Loucy (cell line): Measurements from ENCODE around the gene RPGRIP1L.

Source experiments
- H2AFZ ChIP-seq: fragments of 200-600 bp; sonication (generic); 2 replicates; pipeline ENCODE4 v1.6.0; 2016; ENCODE audit warnings: antibody characterized with exemption, mild to moderate bottlenecking, low read length, moderate library complexity
- H3F3A ChIP-seq: fragments of 200-600 bp; 2 replicates; pipeline ENCODE4 v1.6.0; 2016; ENCODE audit warnings: antibody characterized with exemption, low read depth, mild to moderate bottlenecking
- H3K27me3 ChIP-seq: fragments of 200-600 bp; sonication (generic); 2 replicates; pipeline ENCODE4 v1.6.1; 2014; ENCODE audit warnings: low read length, mild to moderate bottlenecking; ENCODE audit not compliant: insufficient read depth, poor library complexity, severe bottlenecking
- H3K36me3 ChIP-seq: fragments of 200-600 bp; sonication (generic); 2 replicates; pipeline ENCODE4 v1.6.1; 2016; ENCODE audit warnings: low read length; ENCODE audit not compliant: insufficient read depth
- H3K4me1 ChIP-seq: fragments of 200-600 bp; sonication (generic); 2 replicates; pipeline ENCODE4 v1.5.1; 2014; ENCODE audit warnings: low read length, mild to moderate bottlenecking; ENCODE audit not compliant: insufficient read depth, poor library complexity, severe bottlenecking
- H3K4me2 ChIP-seq: fragments of 200-600 bp; sonication (generic); 2 replicates; pipeline ENCODE4 v1.6.0; 2014; ENCODE audit warnings: antibody characterized with exemption, low read length, low read depth, mild to moderate bottlenecking; ENCODE audit not compliant: poor library complexity, severe bottlenecking
- H3K4me3 ChIP-seq: fragments of 200-600 bp; sonication (generic); 2 replicates; pipeline ENCODE4 v1.5.1; 2014; ENCODE audit warnings: low read length, mild to moderate bottlenecking, mixed read lengths; ENCODE audit not compliant: poor library complexity, severe bottlenecking
- H3K79me2 ChIP-seq: fragments of 200-600 bp; sonication (generic); 2 replicates; pipeline ENCODE4 v1.6.1; 2014; ENCODE audit warnings: low read length; ENCODE audit not compliant: insufficient read depth
- H3K9ac ChIP-seq: fragments of 200-600 bp; sonication (generic); 2 replicates; pipeline ENCODE4 v1.6.0; 2014; ENCODE audit warnings: mild to moderate bottlenecking, low read depth, low read length, moderate library complexity; ENCODE audit not compliant: poor library complexity, severe bottlenecking
- H3K9me2 ChIP-seq: fragments of 200-600 bp; sonication (generic); replicated peaks from 2 replicates; pipeline ENCODE4 v1.6.1; 2016; ENCODE audit warnings: low read depth, low read length, mixed read lengths
- H3K9me3 ChIP-seq: fragments of 200-600 bp; sonication (generic); 2 replicates; pipeline ENCODE4 v1.6.1; 2014; ENCODE audit warnings: mild to moderate bottlenecking, antibody characterized with exemption, low read length, low read depth; ENCODE audit not compliant: insufficient read depth
- H4K20me1 ChIP-seq: fragments of 200-600 bp; sonication (generic); 2 replicates; pipeline ENCODE4 v1.6.0; 2014; ENCODE audit warnings: antibody characterized with exemption, low read length, mild to moderate bottlenecking; ENCODE audit not compliant: insufficient read depth, poor library complexity, severe bottlenecking
- CTCF ChIP-seq: fragments of 200-600 bp; sonication (generic); conservative IDR thresholded peaks from 2 replicates; pipeline ENCODE4 v1.5.1; 2014; ENCODE audit warnings: mild to moderate bottlenecking, antibody characterized with exemption, low read length
- EZH2phosphoT487 ChIP-seq: fragments of 200-600 bp; IDR thresholded peaks from 2 replicates; pipeline ENCODE4 v1.6.1; 2018; ENCODE audit warnings: antibody characterized with exemption, mild to moderate bottlenecking, moderate library complexity, borderline replicate concordance

The RPGRIP1L gene

GRCh38 chr16:53654946-53655345 is 48.7 kb downstream of the RPGRIP1L start:
- Histone ChIP-seq H3K9me3 (no peaks in the 10 kb centered on the region), H2AFZ (no peak overlapping the region), H4K20me1 (no peaks in the 10 kb centered on the region), H3K9me2 (no peaks in the 10 kb centered on the region), H3K36me3 (no peaks in the 10 kb centered on the region), H3F3A (no peaks in the 10 kb centered on the region), H3K4me3 (no peak overlapping the region), H3K79me2 (no peaks in the 10 kb centered on the region), H3K4me2 (no peak overlapping the region), H3K27me3 (no peaks in the 10 kb centered on the region), H3K9ac (no peak overlapping the region), H3K4me1 (no peaks in the 10 kb centered on the region)
- no peak for TF ChIP-seq EZH2phosphoT487
- no peak for TF ChIP-seq CTCF

GRCh38 chr16:53651357-53651756 is 52.3 kb downstream of the RPGRIP1L start:
- H3K4me1 ChIP-seq, result no peaks in the 10 kb centered on the region
- H3K9ac ChIP-seq, result no peak overlapping the region
- no peaks in the 10 kb centered on the region for H3F3A ChIP-seq
- H3K4me2 ChIP-seq, result no peak overlapping the region
- H3K9me2 ChIP-seq, result no peaks in the 10 kb centered on the region
- no peaks in the 10 kb centered on the region for H3K9me3 ChIP-seq
- H4K20me1 ChIP-seq, result no peaks in the 10 kb centered on the region
- no peak overlapping the region for H2AFZ ChIP-seq
- TF ChIP-seq EZH2phosphoT487 (no peak), CTCF (no peak)
- no peaks in the 10 kb centered on the region for H3K79me2 ChIP-seq
- no peaks in the 10 kb centered on the region for H3K27me3 ChIP-seq
- H3K4me3 ChIP-seq, result no peak overlapping the region
- no peaks in the 10 kb centered on the region for H3K36me3 ChIP-seq

- Histone ChIP-seq H3F3A (no peaks in the 10 kb centered on the region), H3K4me1 (no peaks in the 10 kb centered on the region), H3K9me2 (no peaks in the 10 kb centered on the region), H3K4me2 (no peak overlapping the region), H2AFZ (no peak overlapping the region), H3K4me3 (no peak overlapping the region), H3K79me2 (no peaks in the 10 kb centered on the region), H3K9me3 (peaks cover 7% of the 10 kb centered on the region; the same call in 1 of the 2 replicates), H3K27me3 (no peaks in the 10 kb centered on the region), H3K36me3 (no peaks in the 10 kb centered on the region), H3K9ac (no peak overlapping the region), H4K20me1 (no peaks in the 10 kb centered on the region)
- TF ChIP-seq EZH2phosphoT487 (no peak), CTCF (no peak)
Measured at GRCh38 chr16:53646506-53646905, 57.2 kb downstream of the RPGRIP1L start.
